A549 (cell line): ENCODE data around the gene LILRA1.

ENCODE experiments used
- BCL3 ChIP-seq: fragments of >200 bp; sonication (Bioruptor Twin); formaldehyde crosslinking; IDR thresholded peaks from 3 replicates; pipeline ENCODE4 v1.6.1; 2016
- CTCF ChIP-seq: fragments of >200 bp; sonication (Bioruptor Twin); formaldehyde crosslinking; IDR thresholded peaks from 3 replicates; pipeline ENCODE4 v1.5.1; 2016
- HOXA7 ChIP-seq: fragments of 250-450 bp; sonication (Bioruptor Pico); IDR thresholded peaks from 2 replicates; pipeline ENCODE4 v1.5.0; 2020; ENCODE audit warnings: mild to moderate bottlenecking, moderate library complexity
- JUN ChIP-seq, 2 experiments: fragments of >200 bp; sonication (Bioruptor Twin); formaldehyde crosslinking; IDR thresholded peaks; 2 replicates in 1 of 2; 3 replicates in 1 of 2; pipeline ENCODE4 v1.6.1; 2016 to 2017
- KDM5A ChIP-seq: fragments of 200-600 bp; sonication (generic); IDR thresholded peaks from 2 replicates; pipeline ENCODE4 v1.6.1; 2016; ENCODE audit warnings: antibody characterized with exemption, mild to moderate bottlenecking
- MAZ ChIP-seq: fragments of 150-350 bp; IDR thresholded peaks from 2 replicates; pipeline ENCODE4 v1.6.1; 2014; ENCODE audit warnings: antibody characterized with exemption, low read depth, low read length, borderline replicate concordance
- MYC ChIP-seq: IDR thresholded peaks from 2 replicates; pipeline ENCODE4 v1.6.1; 2012; ENCODE audit warnings: mild to moderate bottlenecking, inconsistent platforms, low read length, improper control_type of control experiment, borderline replicate concordance
- NR3C1 ChIP-seq: fragments of >200 bp; sonication (Bioruptor Twin); formaldehyde crosslinking; IDR thresholded peaks from 3 replicates; pipeline ENCODE4 v1.6.1; 2017
- POLR2A ChIP-seq: IDR thresholded peaks from 2 replicates; pipeline ENCODE4 v1.6.1; 2012; ENCODE audit warnings: mild to moderate bottlenecking, low read length
- REST ChIP-seq: fragments of 200-600 bp; sonication (generic); IDR thresholded peaks from 2 replicates; pipeline ENCODE4 v1.6.1; 2016; ENCODE audit warnings: antibody characterized with exemption, mild to moderate bottlenecking, moderate library complexity
- RFX5 ChIP-seq: fragments of 450-650 bp; IDR thresholded peaks from 2 replicates; pipeline ENCODE4 v1.7.1; 2014; ENCODE audit warnings: antibody characterized with exemption, mild to moderate bottlenecking, moderate library complexity
- ZFP36 ChIP-seq: fragments of 450-650 bp; IDR thresholded peaks from 2 replicates; pipeline ENCODE4 v1.6.1; 2014; ENCODE audit warnings: borderline replicate concordance; ENCODE audit not compliant: partially characterized antibody

GRCh38 chr19:54574051-54574450, 19.4 kb upstream of the LILRA1 start:
- no peak for TF ChIP-seq HOXA7
- no peak for TF ChIP-seq JUN (IDR thresholded peaks at IDR 0.05)
- no peak for TF ChIP-seq RFX5
- no peak for TF ChIP-seq CTCF
- no peak for TF ChIP-seq NR3C1
- no peak for TF ChIP-seq ZFP36
- TF ChIP-seq MYC = no peak
- no peak for TF ChIP-seq REST
- TF ChIP-seq BCL3 = no peak
- no peak for TF ChIP-seq KDM5A
- no peak for TF ChIP-seq MAZ
- TF ChIP-seq POLR2A = no peak
